HG03571 (cell line): ENCODE measurements around the gene PSIP1.
"Not testable (repeated sequence)": the region's sequence is repeated elsewhere in the genome, so short reads cannot be mapped to it uniquely, and the experiment has no call there.

Source experiments
- ATAC-seq: cut with Tn5 transposase; IDR thresholded peaks from one replicate; pipeline ENCODE4 v1.9.1; 2021; ENCODE audit not compliant: unreplicated experiment

The PSIP1 gene

GRCh38 chr9:15433661-15434060, 77.1 kb downstream of the PSIP1 start:
- peak; percentile 65 for ATAC-seq

- no peak for ATAC-seq
Measured at GRCh38 chr9:15433191-15433590, 77.6 kb downstream of the PSIP1 start.

GRCh38 chr9:15430920-15431844, 79.6 kb downstream of the PSIP1 start:
- ATAC-seq, result no peak

- ATAC-seq, result not testable (repeated sequence)
Measured at GRCh38 chr9:15427702-15428101, 83.1 kb downstream of the PSIP1 start.

- peak; percentile 41 for ATAC-seq
Measured at GRCh38 chr9:15426019-15426418, 84.8 kb downstream of the PSIP1 start.

- no peak for ATAC-seq
Measured at GRCh38 chr9:15423231-15423985, 87.4 kb downstream of the PSIP1 start.

- peak; percentile 97 for ATAC-seq
Measured at GRCh38 chr9:15422372-15423230, 88.2 kb downstream of the PSIP1 start, which contains the start of gene SNAPC3. Gene SNAPC3 (plus strand): TSS chr9:15422876. CDS start chr9:15422880, 4 bp downstream.

- ATAC-seq, result no peak
Measured at GRCh38 chr9:15421990-15422371, 88.8 kb downstream of the PSIP1 start.

GRCh38 chr9:15421532-15421931, 89.2 kb downstream of the PSIP1 start:
- no peak for ATAC-seq

- ATAC-seq, result no peak
Measured at GRCh38 chr9:15420796-15421195, 90.0 kb downstream of the PSIP1 start.

- ATAC-seq, result no peak
Measured at GRCh38 chr9:15417626-15418025, 93.1 kb downstream of the PSIP1 start.

- ATAC-seq, result no peak
Measured at GRCh38 chr9:15416880-15417279, 93.9 kb downstream of the PSIP1 start.
